GM06990 (cell line): ENCODE results near the gene L3MBTL4.

ENCODE experiments used
- DNase-seq: peaks from one replicate; pipeline ENCODE4 v3.0.0-alpha.2; 2011; ENCODE audit not compliant: insufficient read length; ENCODE audit errors: extremely low read depth
- H3K27me3 ChIP-seq: replicated peaks from 2 replicates; pipeline ENCODE4 v1.6.0; 2011; ENCODE audit warnings: low read length; ENCODE audit not compliant: control insufficient read depth, insufficient read depth
- H3K36me3 ChIP-seq: 2 replicates; pipeline ENCODE4 v1.5.1; 2011; ENCODE audit warnings: low read length; ENCODE audit not compliant: control insufficient read depth, insufficient read depth
- H3K4me3 ChIP-seq: replicated peaks from 2 replicates; pipeline ENCODE4 v1.5.1; 2011; ENCODE audit warnings: low read depth, mild to moderate bottlenecking, control low read depth, low read length
- CTCF ChIP-seq: IDR thresholded peaks from 2 replicates; pipeline ENCODE4 v1.5.1; 2011; ENCODE audit warnings: low read length, control low read depth, mild to moderate bottlenecking, inconsistent platforms; ENCODE audit not compliant: insufficient read depth, poor library complexity, severe bottlenecking

Gene L3MBTL4

GRCh38 chr18:6428851-6429395, 14.2 kb upstream of the L3MBTL4 start:
- Histone ChIP-seq H3K36me3 (no peaks in the 10 kb centered on the region), H3K27me3 (no peaks in the 10 kb centered on the region), H3K4me3 (no peak overlapping the region)
- DNase-seq: no peak
- no peak for TF ChIP-seq CTCF

DNA sequence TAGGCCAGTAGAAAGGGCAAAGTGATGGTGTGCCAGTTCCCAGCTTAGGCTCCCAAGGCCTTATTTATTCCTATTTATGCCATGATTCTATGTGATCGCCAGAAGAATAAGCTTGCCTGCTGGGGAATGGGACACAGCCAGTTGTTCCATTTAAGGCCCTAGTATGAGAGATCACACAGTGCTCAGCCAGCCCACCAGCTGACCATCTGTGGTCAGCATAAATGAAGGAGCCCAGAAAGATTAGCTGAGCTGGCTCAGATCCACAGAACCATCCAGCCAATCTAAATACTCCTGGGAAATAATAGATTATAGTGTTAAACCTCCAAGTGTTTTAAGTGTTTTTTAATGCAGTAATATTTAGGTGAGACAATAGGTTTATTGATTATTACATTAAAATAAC, 12.6 kb upstream of the L3MBTL4 start:
- no peak for TF ChIP-seq CTCF
- no peaks in the 10 kb centered on the region for H3K27me3 ChIP-seq
- no peak overlapping the region for H3K4me3 ChIP-seq
- DNase-seq: no peak
- no peaks in the 10 kb centered on the region for H3K36me3 ChIP-seq

DNA sequence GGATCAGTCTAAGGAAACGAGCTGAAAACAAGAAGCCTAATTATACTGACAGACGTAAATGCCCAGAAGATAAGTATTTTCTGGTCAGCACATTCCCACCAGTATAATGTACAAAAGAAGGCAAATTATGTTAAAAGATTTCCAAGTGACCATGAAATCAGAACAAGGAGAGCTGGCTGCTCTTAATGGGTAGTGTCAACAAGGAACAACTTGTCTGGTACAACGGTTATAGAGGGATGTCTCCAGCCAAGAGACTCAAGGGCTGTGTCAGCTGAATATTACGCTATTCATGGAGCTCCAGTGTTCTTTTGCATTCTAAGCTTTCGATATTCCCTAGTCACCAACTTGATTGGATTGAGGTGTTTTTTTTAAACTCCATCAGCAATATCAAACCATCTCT, 8.6 kb upstream of the L3MBTL4 start:
- no peak for TF ChIP-seq CTCF
- Histone ChIP-seq H3K36me3 (no peaks in the 10 kb centered on the region), H3K27me3 (no peaks in the 10 kb centered on the region), H3K4me3 (no peak overlapping the region)
- no peak for DNase-seq

GRCh38 chr18:6414118-6414722, 491 bp downstream of the L3MBTL4 start:
- Histone ChIP-seq H3K27me3 (no peaks in the 10 kb centered on the region), H3K36me3 (no peaks in the 10 kb centered on the region), H3K4me3 (peak overlapping the region; percentile 55)
- no peak for TF ChIP-seq CTCF
- peak; percentile 80 for DNase-seq

DNA sequence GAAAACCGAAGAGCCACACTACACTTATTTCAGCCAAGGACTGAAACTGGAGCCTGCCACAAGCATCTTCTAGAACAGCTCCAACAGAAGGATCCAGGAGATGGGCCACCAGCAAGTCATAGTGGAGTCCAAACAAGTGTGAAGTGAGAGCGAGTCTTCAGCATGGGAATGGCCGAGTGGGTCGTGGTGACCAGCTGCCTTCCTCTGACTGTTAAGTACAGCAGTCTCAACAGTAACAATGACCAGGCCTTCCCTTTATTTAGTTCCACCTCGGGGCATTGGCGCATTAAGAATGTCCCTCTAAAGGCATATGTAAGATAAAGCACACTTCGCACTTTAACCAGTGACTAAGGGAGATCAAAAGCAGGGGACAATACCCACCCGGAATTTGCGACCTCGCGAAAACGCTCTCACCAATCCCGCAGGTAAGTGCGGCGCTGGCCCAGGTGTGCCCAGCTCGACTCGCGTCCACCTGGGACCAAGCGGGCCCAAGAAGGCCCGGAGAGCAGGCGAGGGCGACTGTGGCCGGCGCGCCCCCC, 1.1 kb downstream of the L3MBTL4 start:
- H3K4me3 ChIP-seq: peak overlapping the region; percentile 55
- H3K27me3 ChIP-seq: no peaks in the 10 kb centered on the region
- no peak for TF ChIP-seq CTCF
- no peaks in the 10 kb centered on the region for H3K36me3 ChIP-seq
- DNase-seq: no peak
